HCT116 (cell line): Measurements from ENCODE around the gene IMMP2L. TPM values are rescaled to one million over a fixed set of nuclear protein-coding genes. Genes with fewer than 3 reads are reported as not detected.

ENCODE experiments used
- ATAC-seq: fragments of 200-7000 bp; cut with Tn5 transposase; 2 replicates; pipeline ENCODE4 v1.9.1; 2020; ENCODE audit warnings: mild to moderate bottlenecking, moderate library complexity
- BruUV-seq: library from RNA; stranded (reverse); fragments of 400-500 nt; replicated peaks from 2 replicates; lab custom pipeline; 2021; lab: Mats Ljungman, UMichigan
- CTCF ChIA-PET: fragments of 300-600 bp; sonication (Branson Sonifier 250); formaldehyde crosslinking; loops from one replicate; lab custom pipeline; 2021; ENCODE audit warnings: antibody characterized with exemption; lab: Charles Lee
- POLR2A ChIA-PET: fragments of 300-600, 350-600 bp; sonication (Branson Sonifier 250); formaldehyde crosslinking; loops from one replicate; lab custom pipeline; 2021; ENCODE audit warnings: antibody characterized with exemption; lab: Charles Lee
- RAD21 ChIA-PET, 2 experiments: fragments of 300-600 bp; sonication (Branson Sonifier 250); formaldehyde crosslinking; loops; one replicate each; lab custom pipeline; 2023; ENCODE audit warnings: low total read pairs in 2 of 2; ENCODE audit not compliant: uncharacterized antibody in 2 of 2, unreplicated experiment in 2 of 2, low non-redundant PET in 1 of 2; lab: Charles Lee
- DNase-seq: peaks from one replicate; pipeline ENCODE4 v3.0.0-alpha.2; 2010; ENCODE audit warnings: low read depth, low spot score
- H2AFZ ChIP-seq: fragments of 200-600 bp; shearing (Covaris generic), sonication (generic); 2 replicates; pipeline ENCODE4 v1.6.1; 2017; ENCODE audit warnings: low read depth, mixed run types, mixed read lengths, antibody characterized with exemption, low read length; ENCODE audit not compliant: poor library complexity, severe bottlenecking
- H3K27ac ChIP-seq: 2 replicates; pipeline ENCODE4 v1.5.1; 2012; ENCODE audit warnings: low read depth, low read length
- H3K27me3 ChIP-seq: fragments of 200-600 bp; sonication (generic); 2 replicates; pipeline ENCODE4 v1.6.1; 2016; ENCODE audit warnings: mixed run types, low read length, mixed read lengths; ENCODE audit not compliant: insufficient read depth
- H3K36me3 ChIP-seq, 2 experiments: fragments of 200-500 bp in 1 of 2; fragments of 200-600 bp in 1 of 2; sonication (Bioruptor generic) in 1 of 2; sonication (generic) in 1 of 2; 2 replicates each; pipeline versions ENCODE4 v1.5.1 to v1.6.1; 2014 to 2016; ENCODE audit warnings: low read length in 2 of 2, inconsistent platforms in 1 of 2, mixed read lengths in 1 of 2, mixed run types in 1 of 2; ENCODE audit not compliant: insufficient read depth in 2 of 2, control insufficient read depth in 1 of 2
- H3K4me1 ChIP-seq, 2 experiments: fragments of 200-600 bp in 1 of 2; sonication (generic) in 1 of 2; 2 replicates each; pipeline versions ENCODE4 v1.5.1 to v1.6.1; 2012 to 2017; ENCODE audit warnings: low read length in 2 of 2, inconsistent platforms in 1 of 2, mild to moderate bottlenecking in 1 of 2, mixed read lengths in 1 of 2, mixed run types in 1 of 2, moderate library complexity in 1 of 2; ENCODE audit not compliant: insufficient read depth in 2 of 2, control insufficient read depth in 1 of 2
- H3K4me2 ChIP-seq: fragments of 200-600 bp; sonication (generic); 2 replicates; pipeline ENCODE4 v1.6.1; 2017; ENCODE audit warnings: mixed run types, low read length, mixed read lengths
- H3K4me3 ChIP-seq, 2 experiments: fragments of 200-600 bp in 1 of 2; sonication (generic) in 1 of 2; replicated peaks in 1 of 2; 2 replicates each; pipeline ENCODE4 v1.5.1; 2011 to 2016; ENCODE audit warnings: low read length in 2 of 2, control low read depth in 1 of 2, low read depth in 1 of 2, mild to moderate bottlenecking in 1 of 2, mixed read lengths in 1 of 2, mixed run types in 1 of 2
- H3K79me2 ChIP-seq: fragments of 200-600 bp; sonication (generic); 2 replicates; pipeline ENCODE4 v1.6.1; 2017; ENCODE audit warnings: mild to moderate bottlenecking, mixed run types, low read length, moderate library complexity, mixed read lengths; ENCODE audit not compliant: insufficient read depth
- H3K9ac ChIP-seq: fragments of 200-600 bp; sonication (generic); 2 replicates; pipeline ENCODE4 v1.6.1; 2016; ENCODE audit warnings: low read length, mixed read lengths
- H3K9me2 ChIP-seq: fragments of 200-600 bp; sonication (generic), shearing (Covaris generic); 2 replicates; pipeline ENCODE4 v1.6.1; 2017; ENCODE audit warnings: mixed run types, mild to moderate bottlenecking, moderate library complexity; ENCODE audit not compliant: insufficient read depth
- H3K9me3 ChIP-seq, 2 experiments: fragments of 200-500 bp in 1 of 2; fragments of 200-600 bp in 1 of 2; sonication (Bioruptor generic) in 1 of 2; sonication (generic) in 1 of 2; 2 replicates each; pipeline ENCODE4 v1.6.1; 2014 to 2017; ENCODE audit warnings: low read length in 2 of 2, mixed read lengths in 2 of 2, inconsistent platforms in 1 of 2, low read depth in 1 of 2, mild to moderate bottlenecking in 1 of 2, mixed run types in 1 of 2, moderate library complexity in 1 of 2; ENCODE audit not compliant: control insufficient read depth in 1 of 2, insufficient read depth in 1 of 2
- H4K20me1 ChIP-seq: fragments of 200-600 bp; sonication (generic), shearing (Covaris generic); 2 replicates; pipeline ENCODE4 v1.6.1; 2017; ENCODE audit warnings: mixed run types, mild to moderate bottlenecking, moderate library complexity; ENCODE audit not compliant: insufficient read depth
- CBX3 ChIP-seq: IDR thresholded peaks from 2 replicates; pipeline ENCODE4 v1.6.1; 2012; ENCODE audit warnings: low read depth
- CEBPB ChIP-seq: IDR thresholded peaks from 2 replicates; pipeline ENCODE4 v1.6.1; 2012; ENCODE audit warnings: low read depth
- EGR1 ChIP-seq: IDR thresholded peaks from 2 replicates; pipeline ENCODE4 v1.6.1; 2012; ENCODE audit warnings: low read depth
- ELF1 ChIP-seq: IDR thresholded peaks from 2 replicates; pipeline ENCODE4 v1.6.1; 2012; ENCODE audit warnings: low read depth, borderline replicate concordance
- EZH2 ChIP-seq: fragments of 200-600 bp; sonication (generic); IDR thresholded peaks from 2 replicates; pipeline ENCODE4 v1.6.1; 2017; ENCODE audit warnings: antibody characterized with exemption, mixed run types
- EZH2phosphoT487 ChIP-seq: fragments of 200-600 bp; IDR thresholded peaks from 2 replicates; pipeline ENCODE4 v1.6.1; 2018; ENCODE audit warnings: antibody characterized with exemption, borderline replicate concordance
- FOSL1 ChIP-seq: IDR thresholded peaks from 2 replicates; pipeline ENCODE4 v1.6.1; 2012; ENCODE audit warnings: low read depth
- JUND ChIP-seq: IDR thresholded peaks from 2 replicates; pipeline ENCODE4 v1.6.1; 2012
- POLR2A ChIP-seq: IDR thresholded peaks from 2 replicates; pipeline ENCODE4 v1.7.0; 2011; ENCODE audit warnings: borderline replicate concordance; ENCODE audit not compliant: insufficient read depth, insufficient read length; ENCODE audit errors: extremely low read depth
- POLR2AphosphoS5 ChIP-seq: IDR thresholded peaks from 2 replicates; pipeline ENCODE4 v1.6.1; 2011; ENCODE audit warnings: mild to moderate bottlenecking, low read depth, low read length, moderate library complexity
- RAD21 ChIP-seq: IDR thresholded peaks from 2 replicates; pipeline ENCODE4 v1.6.1; 2012; ENCODE audit warnings: low read depth, mild to moderate bottlenecking
- SIN3A ChIP-seq: IDR thresholded peaks from 2 replicates; pipeline ENCODE4 v1.6.1; 2012; ENCODE audit warnings: low read depth
- SP1 ChIP-seq: IDR thresholded peaks from 2 replicates; pipeline ENCODE4 v1.6.1; 2012; ENCODE audit warnings: low read depth
- SRF ChIP-seq: IDR thresholded peaks from 2 replicates; pipeline ENCODE4 v1.6.1; 2012; ENCODE audit warnings: low read depth
- YY1 ChIP-seq: IDR thresholded peaks from 2 replicates; pipeline ENCODE4 v1.6.1; 2011; ENCODE audit warnings: low read length, low read depth, moderate library complexity, mild to moderate bottlenecking; ENCODE audit not compliant: insufficient replicate concordance; ENCODE audit errors: extremely low read depth
- ZFX ChIP-seq: fragments of 450-650 bp; IDR thresholded peaks from 2 replicates; pipeline ENCODE4 v1.6.1; 2017
- intact Hi-C: fragments of 100-400 bp; cut with micrococcal nuclease; formaldehyde crosslinking; loops from 2 replicates; pipeline ENCODE4 v1.10.0; 2022
- total RNA-seq: library from RNA; stranded (reverse); gene quantifications from one replicate; pipeline ENCODE4 v1.2.1, GENCODE V29; 2021; ENCODE audit not compliant: unreplicated experiment
- TF ChIP-seq, protein P1 (sequence below): IDR thresholded peaks from 2 replicates; pipeline ENCODE4 v1.6.1; 2011; ENCODE audit warnings: mild to moderate bottlenecking, low read length, moderate library complexity; ENCODE audit not compliant: insufficient replicate concordance; ENCODE audit errors: extremely low read depth
- TF ChIP-seq, protein P2 (sequence below): IDR thresholded peaks from 2 replicates; pipeline ENCODE4 v1.6.1; 2012
- TF ChIP-seq, protein P3 (sequence below), 3 experiments: fragments of 200-600 bp in 1 of 3; sonication (generic) in 1 of 3; IDR thresholded peaks in 2 of 3; conservative IDR thresholded peaks in 1 of 3; 2 replicates each; pipeline ENCODE4 v1.5.1; 2012 to 2017; ENCODE audit warnings: low read depth in 2 of 3, low read length in 2 of 3, antibody characterized with exemption in 1 of 3, borderline replicate concordance in 1 of 3, control low read depth in 1 of 3, mild to moderate bottlenecking in 1 of 3, mixed read lengths in 1 of 3, mixed run types in 1 of 3, moderate library complexity in 1 of 3; ENCODE audit not compliant: insufficient read depth in 1 of 3
- TF ChIP-seq, protein P4 (sequence below): IDR thresholded peaks from 2 replicates; pipeline ENCODE4 v1.6.1; 2012

The IMMP2L gene
- total RNA-seq, 1 experiment from 2014 or later, result 21.1 TPM

DNA sequence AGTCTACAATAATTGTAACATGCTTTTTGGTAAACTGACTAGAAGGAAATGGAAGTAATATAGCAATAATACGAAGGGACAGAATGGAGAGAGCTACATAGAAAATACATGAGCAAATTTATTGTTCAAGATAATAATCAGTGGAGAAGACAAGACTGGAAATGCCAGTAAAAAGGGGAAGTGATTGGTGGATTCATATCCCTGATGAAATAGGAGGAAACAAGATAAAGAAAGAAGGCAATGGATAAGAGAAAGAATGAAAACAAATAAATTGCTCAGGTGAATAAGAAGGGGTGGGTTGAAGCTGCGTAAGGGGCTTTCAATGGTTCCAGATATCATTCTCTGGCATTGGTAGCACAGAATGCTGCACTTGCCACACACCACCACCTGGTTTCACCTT is 335.5 kb downstream of the IMMP2L start:
- DNase-seq (no peak), ATAC-seq (no peak)
- no peak for TF ChIP-seq CEBPB
- TF ChIP-seq SP1, result no peak
- TF ChIP-seq EZH2, result no peak
- TF ChIP-seq, protein P1, sequence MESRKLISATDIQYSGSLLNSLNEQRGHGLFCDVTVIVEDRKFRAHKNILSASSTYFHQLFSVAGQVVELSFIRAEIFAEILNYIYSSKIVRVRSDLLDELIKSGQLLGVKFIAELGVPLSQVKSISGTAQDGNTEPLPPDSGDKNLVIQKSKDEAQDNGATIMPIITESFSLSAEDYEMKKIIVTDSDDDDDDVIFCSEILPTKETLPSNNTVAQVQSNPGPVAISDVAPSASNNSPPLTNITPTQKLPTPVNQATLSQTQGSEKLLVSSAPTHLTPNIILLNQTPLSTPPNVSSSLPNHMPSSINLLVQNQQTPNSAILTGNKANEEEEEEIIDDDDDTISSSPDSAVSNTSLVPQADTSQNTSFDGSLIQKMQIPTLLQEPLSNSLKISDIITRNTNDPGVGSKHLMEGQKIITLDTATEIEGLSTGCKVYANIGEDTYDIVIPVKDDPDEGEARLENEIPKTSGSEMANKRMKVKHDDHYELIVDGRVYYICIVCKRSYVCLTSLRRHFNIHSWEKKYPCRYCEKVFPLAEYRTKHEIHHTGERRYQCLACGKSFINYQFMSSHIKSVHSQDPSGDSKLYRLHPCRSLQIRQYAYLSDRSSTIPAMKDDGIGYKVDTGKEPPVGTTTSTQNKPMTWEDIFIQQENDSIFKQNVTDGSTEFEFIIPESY, result no peak
- TF ChIP-seq EZH2phosphoT487, result no peak
- TF ChIP-seq, protein P2, sequence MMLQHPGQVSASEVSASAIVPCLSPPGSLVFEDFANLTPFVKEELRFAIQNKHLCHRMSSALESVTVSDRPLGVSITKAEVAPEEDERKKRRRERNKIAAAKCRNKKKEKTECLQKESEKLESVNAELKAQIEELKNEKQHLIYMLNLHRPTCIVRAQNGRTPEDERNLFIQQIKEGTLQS, result no peak
- no peak for TF ChIP-seq FOSL1
- no peak for TF ChIP-seq CBX3
- no peak for TF ChIP-seq JUND
- TF ChIP-seq POLR2A, result no peak
- no peak for TF ChIP-seq POLR2AphosphoS5
- no peak for TF ChIP-seq EGR1
- TF ChIP-seq SIN3A, result no peak
- TF ChIP-seq, protein P3, sequence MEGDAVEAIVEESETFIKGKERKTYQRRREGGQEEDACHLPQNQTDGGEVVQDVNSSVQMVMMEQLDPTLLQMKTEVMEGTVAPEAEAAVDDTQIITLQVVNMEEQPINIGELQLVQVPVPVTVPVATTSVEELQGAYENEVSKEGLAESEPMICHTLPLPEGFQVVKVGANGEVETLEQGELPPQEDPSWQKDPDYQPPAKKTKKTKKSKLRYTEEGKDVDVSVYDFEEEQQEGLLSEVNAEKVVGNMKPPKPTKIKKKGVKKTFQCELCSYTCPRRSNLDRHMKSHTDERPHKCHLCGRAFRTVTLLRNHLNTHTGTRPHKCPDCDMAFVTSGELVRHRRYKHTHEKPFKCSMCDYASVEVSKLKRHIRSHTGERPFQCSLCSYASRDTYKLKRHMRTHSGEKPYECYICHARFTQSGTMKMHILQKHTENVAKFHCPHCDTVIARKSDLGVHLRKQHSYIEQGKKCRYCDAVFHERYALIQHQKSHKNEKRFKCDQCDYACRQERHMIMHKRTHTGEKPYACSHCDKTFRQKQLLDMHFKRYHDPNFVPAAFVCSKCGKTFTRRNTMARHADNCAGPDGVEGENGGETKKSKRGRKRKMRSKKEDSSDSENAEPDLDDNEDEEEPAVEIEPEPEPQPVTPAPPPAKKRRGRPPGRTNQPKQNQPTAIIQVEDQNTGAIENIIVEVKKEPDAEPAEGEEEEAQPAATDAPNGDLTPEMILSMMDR (IDR thresholded peaks at IDR 0.05 in 2 of 3, conservative IDR thresholded peaks at IDR 0.05 in 1 of 3; ENCODE audit: borderline replicate concordance in 1 of 3, insufficient read depth in 1 of 3, low read depth in 2 of 3, low read length in 2 of 3), result no peak
- TF ChIP-seq RAD21, result no peak
- no peak for TF ChIP-seq ELF1
- no peak for TF ChIP-seq YY1
- TF ChIP-seq SRF, result no peak
- TF ChIP-seq, protein P4, sequence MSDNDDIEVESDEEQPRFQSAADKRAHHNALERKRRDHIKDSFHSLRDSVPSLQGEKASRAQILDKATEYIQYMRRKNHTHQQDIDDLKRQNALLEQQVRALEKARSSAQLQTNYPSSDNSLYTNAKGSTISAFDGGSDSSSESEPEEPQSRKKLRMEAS, result no peak
- TF ChIP-seq ZFX, result no peak
- TF ChIP-seq, all 23 proteins: peak for 0
- H3K4me1 ChIP-seq, result no peaks in the 10 kb centered on the region
- intact Hi-C loops, result no loop called here
- no peaks in the 10 kb centered on the region for H3K9me2 ChIP-seq
- no peak overlapping the region for H3K9ac ChIP-seq
- H3K79me2 ChIP-seq, result no peaks in the 10 kb centered on the region
- POLR2A ChIA-PET, result no interaction called here
- no peak overlapping the region for H3K4me3 ChIP-seq
- no peaks in the 10 kb centered on the region for H3K27me3 ChIP-seq
- RAD21 ChIA-PET, result no interaction called here
- H3K9me3 ChIP-seq, result no peaks in the 10 kb centered on the region
- no peak overlapping the region for H2AFZ ChIP-seq
- no peak overlapping the region for H3K27ac ChIP-seq
- no peaks in the 10 kb centered on the region for H4K20me1 ChIP-seq
- no TSS peak for BruUV-seq
- CTCF ChIA-PET, result no interaction called here
- H3K4me2 ChIP-seq, result no peak overlapping the region
- H3K36me3 ChIP-seq, result no peaks in the 10 kb centered on the region
